ENCODE results near the gene INF2.
"Not testable (repeated sequence)": the region's sequence is repeated elsewhere in the genome, so short reads cannot be mapped to it uniquely, and the experiment has no call there.

The INF2 gene

DNA sequence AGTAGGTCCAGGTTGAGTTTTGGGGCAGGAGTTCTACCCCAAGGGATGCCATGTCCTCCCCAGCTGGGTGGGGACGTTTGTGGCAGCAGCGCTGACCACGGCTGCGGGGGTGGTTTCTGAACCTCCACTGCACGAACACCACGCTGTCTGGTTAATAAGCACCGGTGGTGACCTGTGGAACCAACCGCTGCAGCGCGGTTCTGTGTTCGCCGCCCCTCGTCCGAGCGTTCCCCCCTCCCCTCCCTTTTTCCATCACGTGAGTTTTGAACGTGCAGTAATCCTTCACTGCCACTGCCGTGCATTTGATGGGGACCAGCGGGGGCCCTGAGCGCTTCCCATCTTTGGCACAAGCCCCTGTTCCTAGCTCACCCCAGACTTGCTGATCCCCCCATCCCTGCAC lies 28.2 kb downstream of the INF2 start:
- FAIRE-seq: no peak

GRCh38 chr14:104718147-104718546 lies 28.7 kb downstream of the INF2 start:
- DNase-seq (ENCODE audit: insufficient read length, low spot score): no peak
- FAIRE-seq: no peak

More for the DNA sequence above, 28.2 kb downstream of the INF2 start:
- DNase-seq (ENCODE audit: insufficient read length, low spot score): no peak

- no peak for FAIRE-seq
- no peak for DNase-seq (ENCODE audit: insufficient read length, low spot score)
These were observed 29.5 kb downstream of the INF2 start for GRCh38 chr14:104718871-104719270.

- DNase-seq (ENCODE audit: insufficient read length, low spot score) (no peak), FAIRE-seq (no peak)
These were observed 29.9 kb downstream of the INF2 start for GRCh38 chr14:104719343-104719742.

GRCh38 chr14:104721505-104722431 lies 32.4 kb downstream of the INF2 start:
- DNase-seq (ENCODE audit: insufficient read length, low spot score): no peak
- no peak for FAIRE-seq

DNA sequence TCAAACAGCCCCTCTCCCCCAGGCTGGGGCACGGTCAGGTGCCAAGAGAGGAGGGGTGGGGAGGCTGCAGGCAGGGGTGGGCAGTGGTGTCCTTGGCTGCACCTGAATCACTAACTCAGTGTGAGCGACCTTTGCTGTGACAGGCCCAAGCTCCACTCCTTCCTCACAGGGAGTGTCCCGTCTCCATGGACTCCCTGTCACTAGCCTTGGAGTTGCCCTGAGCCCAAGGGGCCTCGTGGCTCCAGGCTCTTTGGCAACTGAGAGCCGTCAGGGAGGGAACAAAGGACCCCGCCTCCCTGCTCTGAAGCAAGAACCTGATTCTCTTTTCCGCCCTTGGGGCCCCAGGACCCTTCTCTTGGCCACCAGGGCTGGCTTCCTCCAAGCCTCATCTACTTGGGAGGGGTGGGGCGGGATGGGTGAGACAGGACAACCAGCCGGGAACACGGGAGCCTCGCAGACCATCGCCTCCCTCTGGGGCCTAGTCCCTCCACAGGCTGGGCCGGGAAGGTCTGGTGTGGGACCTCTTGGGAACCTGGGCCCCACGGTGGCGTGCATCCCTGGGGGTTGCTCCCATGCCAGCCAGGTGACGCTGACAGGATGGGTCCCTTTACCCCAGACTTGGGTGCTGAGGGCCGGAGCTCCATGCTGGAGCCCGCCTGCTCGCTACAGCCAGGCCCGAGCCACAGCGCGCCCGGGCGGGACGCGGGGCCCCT lies 33.7 kb downstream of the INF2 start:
- DNase-seq (ENCODE audit: insufficient read length, low spot score): no peak
- FAIRE-seq: no peak

DNA sequence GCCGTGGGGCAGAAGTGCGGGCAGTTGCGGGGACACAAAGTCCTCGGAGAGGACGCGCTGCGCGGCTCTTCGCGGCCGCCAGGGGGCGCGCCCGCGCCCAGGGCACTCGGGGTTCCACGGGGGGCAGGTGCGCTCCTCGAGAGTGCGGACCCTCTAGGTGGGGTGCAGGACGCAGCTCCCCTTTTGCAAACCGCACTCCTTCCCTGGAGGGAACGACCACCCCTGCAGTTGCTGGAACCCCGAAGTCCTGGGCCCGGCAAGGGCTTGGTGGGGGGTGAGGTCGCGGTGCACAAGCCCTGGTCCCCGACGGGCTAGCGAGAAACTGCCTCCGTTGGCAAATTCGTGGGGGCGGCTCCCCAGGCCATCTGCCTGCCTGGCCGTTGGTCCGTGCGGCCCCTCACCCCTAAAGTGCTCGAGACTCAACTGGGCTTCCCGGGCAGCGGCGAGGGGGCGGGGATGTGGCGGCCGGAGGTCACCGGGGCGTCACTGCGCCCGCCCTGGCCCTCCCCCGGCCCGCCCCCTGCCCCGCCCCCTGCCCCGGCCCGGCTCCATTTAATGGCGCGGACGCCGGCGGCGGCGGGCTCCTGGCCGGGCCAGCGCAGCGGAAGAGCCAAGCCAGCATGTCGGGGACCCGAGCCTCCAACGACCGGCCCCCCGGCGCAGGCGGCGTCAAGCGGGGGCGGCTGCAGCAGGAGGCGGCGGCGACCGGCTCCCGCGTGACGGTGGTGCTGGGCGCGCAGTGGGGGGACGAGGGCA lies 34.4 kb downstream of the INF2 start, which contains the start of gene ADSS1:
Gene ADSS1, plus strand, starts transcription at position 579 of the 756 bp plus-strand sequence. Its CDS starts 42 bp downstream, at position 621.
- DNase-seq (ENCODE audit: insufficient read length, low spot score): peak; percentile 96
- no peak for FAIRE-seq

DNA sequence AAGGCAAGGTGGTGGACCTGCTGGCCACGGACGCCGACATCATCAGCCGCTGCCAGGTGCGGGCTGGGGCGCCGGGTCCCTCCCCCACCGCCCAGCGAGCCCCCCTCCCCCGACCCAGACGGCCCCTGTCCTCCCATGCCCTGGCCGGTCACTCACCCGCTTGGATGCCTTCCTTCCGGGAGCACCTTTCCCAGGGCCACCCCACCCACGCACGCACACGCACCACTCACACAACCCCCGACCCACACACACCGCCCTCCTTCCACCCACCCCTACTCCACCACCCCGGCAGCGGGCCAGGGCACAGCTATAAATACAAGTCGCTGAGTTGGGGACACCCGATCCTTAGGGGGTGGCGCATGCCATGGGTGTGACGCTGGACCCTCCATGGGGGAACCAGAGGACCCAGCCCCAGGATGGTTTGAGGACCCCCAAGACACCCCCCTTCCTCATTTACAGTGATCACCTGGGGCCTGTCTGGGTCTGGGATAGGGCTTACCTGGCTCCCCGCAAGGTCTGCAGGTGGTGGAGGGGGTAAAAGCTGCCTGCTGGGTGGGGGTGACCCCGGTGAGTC lies 35.1 kb downstream of the INF2 start:
- DNase-seq (ENCODE audit: insufficient read length, low spot score) (no peak), FAIRE-seq (no peak)

DNA sequence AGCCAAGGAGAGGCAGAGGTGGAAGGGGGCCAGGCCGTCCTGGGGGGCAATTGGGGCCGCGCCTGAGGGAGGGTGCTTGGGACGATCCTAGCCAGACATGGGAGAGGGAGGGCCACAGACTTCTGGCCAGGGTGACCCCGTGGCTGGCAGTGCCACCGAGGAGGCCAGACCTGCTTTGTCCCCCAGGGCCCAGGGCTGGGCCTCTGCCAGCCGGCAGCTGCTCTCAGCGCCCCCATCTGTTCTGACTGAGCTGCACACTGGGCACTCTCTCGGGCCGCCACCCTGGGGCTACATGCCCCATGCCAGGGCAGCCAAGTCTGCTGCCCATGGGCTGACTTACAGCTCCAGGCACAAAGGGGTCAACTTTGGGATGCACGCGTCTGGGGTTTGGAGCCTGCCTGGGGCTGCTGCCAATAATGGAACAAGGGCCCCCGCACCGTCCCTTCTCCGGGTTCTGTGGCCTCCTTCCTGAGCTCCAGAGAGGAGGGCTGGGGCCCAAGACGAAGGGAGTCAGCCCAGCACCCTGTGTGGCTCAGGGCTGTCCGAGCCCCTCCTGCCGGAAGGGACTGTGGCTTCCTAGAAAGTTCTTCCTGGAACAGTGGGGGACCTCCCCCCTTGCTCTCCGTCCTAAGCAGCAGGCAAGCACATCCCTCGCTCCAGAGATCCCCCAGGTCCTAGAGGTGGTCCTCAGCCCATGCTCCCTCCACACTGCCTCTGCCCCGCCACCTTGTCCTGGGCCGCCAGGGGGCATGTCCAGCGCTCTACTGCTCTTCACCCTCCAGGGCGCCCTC lies 35.8 kb downstream of the INF2 start:
- DNase-seq (ENCODE audit: insufficient read length, low spot score) (no peak), FAIRE-seq (no peak)

- FAIRE-seq (no peak), DNase-seq (ENCODE audit: insufficient read length, low spot score) (no peak)
These were observed 36.5 kb downstream of the INF2 start for GRCh38 chr14:104725772-104726548.

GRCh38 chr14:104726600-104727451 lies 37.4 kb downstream of the INF2 start:
- DNase-seq (ENCODE audit: insufficient read length, low spot score) (no peak), FAIRE-seq (no peak)

DNA sequence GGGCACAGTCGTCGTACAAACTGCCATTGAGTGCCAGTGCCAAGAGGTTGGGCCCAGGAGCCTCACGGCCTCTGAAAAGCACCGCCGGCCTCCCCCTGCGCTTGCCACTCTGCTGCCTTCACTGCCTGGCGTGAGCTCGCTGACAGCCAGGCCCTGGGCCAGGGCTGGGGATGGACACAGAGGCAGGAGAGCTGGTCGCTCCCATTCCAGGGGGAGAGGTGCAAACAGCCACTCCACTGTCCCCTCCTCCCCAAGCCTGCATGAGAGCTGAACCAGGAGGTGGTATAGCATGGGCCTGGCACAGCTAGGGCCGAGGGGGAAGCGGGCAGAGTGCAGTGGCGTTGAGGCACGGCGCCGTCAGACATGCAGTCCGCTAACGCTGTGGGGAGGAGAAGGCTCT lies 39.2 kb downstream of the INF2 start:
- FAIRE-seq (no peak), DNase-seq (ENCODE audit: insufficient read length, low spot score) (no peak)

DNA sequence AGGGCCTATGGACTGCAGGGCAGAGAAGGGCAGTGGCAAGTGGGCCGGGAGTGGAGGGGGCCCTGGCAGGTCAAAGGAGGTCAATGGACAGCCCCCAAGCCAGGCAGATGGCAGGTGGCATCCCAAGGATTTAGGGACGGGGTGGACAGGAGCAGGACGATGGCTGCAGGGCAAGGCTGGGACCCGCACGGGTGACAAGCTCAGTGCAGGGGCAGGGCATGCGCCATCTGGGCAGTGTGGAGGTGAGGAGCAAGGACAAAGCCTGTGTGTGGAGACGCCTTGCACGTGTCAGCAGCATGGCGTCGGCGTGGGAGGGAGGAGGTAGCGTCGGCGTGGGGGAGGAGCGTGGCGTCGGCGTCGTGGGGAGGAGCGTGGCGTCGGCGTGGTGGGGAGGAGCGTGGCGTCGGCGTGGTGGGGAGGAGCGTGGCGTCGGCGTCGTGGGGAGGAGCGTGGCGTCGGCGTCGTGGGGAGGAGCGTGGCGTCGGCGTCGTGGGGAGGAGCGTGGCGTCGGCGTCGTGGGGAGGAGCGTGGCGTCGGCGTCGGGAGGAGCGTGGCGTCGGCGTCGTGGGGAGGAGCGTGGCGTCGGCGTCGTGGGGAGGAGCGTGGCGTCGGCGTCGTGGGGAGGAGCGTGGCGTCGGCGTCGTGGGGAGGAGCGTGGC lies 39.9 kb downstream of the INF2 start:
- FAIRE-seq: not testable (repeated sequence)

DNA sequence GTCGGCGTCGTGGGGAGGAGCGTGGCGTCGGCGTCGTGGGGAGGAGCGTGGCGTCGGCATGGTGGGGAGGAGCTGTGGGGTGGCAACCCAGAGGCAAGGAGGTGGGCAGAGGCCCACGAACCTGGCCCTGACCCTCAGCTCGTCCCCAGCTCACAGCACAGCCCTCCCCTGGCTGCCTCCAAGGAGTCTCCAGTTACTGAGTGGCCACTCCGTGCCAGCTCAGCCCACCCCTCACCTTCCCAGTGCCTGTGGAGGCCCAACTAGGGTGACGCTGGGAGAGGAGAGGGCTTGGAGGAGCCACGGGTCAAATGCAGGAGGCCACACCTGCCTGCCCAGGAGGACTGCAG lies 40.4 kb downstream of the INF2 start:
- no peak for FAIRE-seq
- no peak for DNase-seq (ENCODE audit: insufficient read length, low spot score)

More for the DNA sequence above, 39.9 kb downstream of the INF2 start:
- not testable (repeated sequence) for DNase-seq (ENCODE audit: insufficient read length, low spot score)

DNA sequence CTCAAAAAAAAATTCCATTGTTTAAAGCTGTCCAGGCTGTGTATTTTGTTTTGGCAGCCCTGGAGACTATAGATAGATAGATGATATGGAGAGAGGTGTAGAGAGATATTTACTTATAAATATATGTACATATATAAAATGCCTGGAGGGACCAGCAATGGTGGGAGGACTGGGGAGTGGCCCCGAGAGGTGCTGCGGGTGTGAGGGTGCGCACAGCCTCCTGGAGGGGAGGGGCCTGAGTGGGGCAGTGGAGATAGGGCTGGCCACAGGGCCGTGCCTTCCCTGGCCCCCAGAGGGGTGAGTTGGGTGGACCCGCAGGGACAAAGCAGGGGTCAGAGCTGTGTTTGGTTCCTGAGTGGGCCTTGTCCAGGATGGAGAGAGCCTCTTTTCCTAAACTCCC lies 41.1 kb downstream of the INF2 start:
- DNase-seq (ENCODE audit: insufficient read length, low spot score): no peak
- FAIRE-seq: no peak

- FAIRE-seq: no peak
- DNase-seq (ENCODE audit: insufficient read length, low spot score): no peak
These were observed 42.2 kb downstream of the INF2 start for GRCh38 chr14:104731320-104732294.

DNA sequence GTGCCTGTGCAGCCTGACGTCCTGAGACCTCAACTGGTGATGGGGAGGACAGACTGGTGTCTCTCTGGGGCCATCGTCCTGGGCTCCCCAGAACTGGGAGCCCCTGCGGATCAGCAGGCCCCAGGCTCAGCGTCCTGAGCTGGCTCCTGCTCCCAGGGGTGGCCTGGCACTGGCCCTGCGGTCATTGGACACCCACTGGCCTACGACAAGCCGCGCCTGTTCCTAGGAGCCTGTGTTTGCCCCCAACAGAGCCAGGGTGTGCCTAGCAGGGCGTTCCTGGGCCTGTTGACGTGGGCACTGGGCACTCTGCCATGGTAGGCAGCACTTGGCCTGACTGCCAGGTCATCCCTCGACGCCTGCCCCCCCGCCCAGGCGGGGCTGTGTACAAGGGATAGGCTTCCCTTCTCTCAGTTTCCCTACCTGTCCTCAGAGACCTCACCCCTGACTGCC lies 43.0 kb downstream of the INF2 start:
- FAIRE-seq (no peak), DNase-seq (ENCODE audit: insufficient read length, low spot score) (no peak)
